Tibial artery (tissue), 4 donors: ENCODE measurements around the gene DRGX.

Experiments
- DNase-seq, 2 donors: peaks; one replicate each; pipeline ENCODE4 v3.0.0-alpha.2; 2019
- H3K27ac ChIP-seq, 2 donors: fragments of 200-600 bp; sonication (generic) in 1 of 2; 1 replicate in 1 of 2; 2 replicates in 1 of 2; pipeline ENCODE4 v1.5.1; 2018 to 2019; ENCODE audit warnings: mild to moderate bottlenecking in 1 of 2
- H3K27me3 ChIP-seq, 2 donors: fragments of 200-600 bp; sonication (generic) in 1 of 2; one replicate each; pipeline versions ENCODE4 v1.5.1 to v1.6.0; 2016 to 2019
- H3K36me3 ChIP-seq, 3 donors: fragments of 200-600 bp; sonication (generic) in 2 of 3; one replicate each; pipeline ENCODE4 v1.5.1; 2016 to 2019; ENCODE audit warnings: mild to moderate bottlenecking in 2 of 3
- H3K4me1 ChIP-seq, 4 donors: fragments of 200-600 bp; sonication (generic) in 2 of 4; 1 replicate in 3 of 4; 2 replicates in 1 of 4; pipeline ENCODE4 v1.5.1; 2016 to 2019
- H3K4me3 ChIP-seq, 2 donors: fragments of 200-600 bp; sonication (generic) in 1 of 2; 1 replicate in 1 of 2; 2 replicates in 1 of 2; pipeline ENCODE4 v1.5.1; 2018 to 2019; ENCODE audit warnings: mild to moderate bottlenecking in 2 of 2
- H3K9me3 ChIP-seq, 3 donors: fragments of 200-600 bp; sonication (generic) in 1 of 3; one replicate each; pipeline ENCODE4 v1.5.1; 2016 to 2019
- CTCF ChIP-seq, 2 experiments: fragments of 200-600 bp in 1 of 2; fragments of 450-650 bp in 1 of 2; IDR thresholded peaks; one replicate each; pipeline ENCODE4 v1.5.1; 2017 to 2019; ENCODE audit warnings: antibody characterized with exemption in 2 of 2, mild to moderate bottlenecking in 1 of 2, moderate library complexity in 1 of 2
- intact Hi-C: fragments of 100-400 bp; cut with DNase I; formaldehyde crosslinking; loops from one replicate; pipeline ENCODE4 v1.15.0; 2023; ENCODE audit warnings: low total_unique reads

The DRGX gene

DNA sequence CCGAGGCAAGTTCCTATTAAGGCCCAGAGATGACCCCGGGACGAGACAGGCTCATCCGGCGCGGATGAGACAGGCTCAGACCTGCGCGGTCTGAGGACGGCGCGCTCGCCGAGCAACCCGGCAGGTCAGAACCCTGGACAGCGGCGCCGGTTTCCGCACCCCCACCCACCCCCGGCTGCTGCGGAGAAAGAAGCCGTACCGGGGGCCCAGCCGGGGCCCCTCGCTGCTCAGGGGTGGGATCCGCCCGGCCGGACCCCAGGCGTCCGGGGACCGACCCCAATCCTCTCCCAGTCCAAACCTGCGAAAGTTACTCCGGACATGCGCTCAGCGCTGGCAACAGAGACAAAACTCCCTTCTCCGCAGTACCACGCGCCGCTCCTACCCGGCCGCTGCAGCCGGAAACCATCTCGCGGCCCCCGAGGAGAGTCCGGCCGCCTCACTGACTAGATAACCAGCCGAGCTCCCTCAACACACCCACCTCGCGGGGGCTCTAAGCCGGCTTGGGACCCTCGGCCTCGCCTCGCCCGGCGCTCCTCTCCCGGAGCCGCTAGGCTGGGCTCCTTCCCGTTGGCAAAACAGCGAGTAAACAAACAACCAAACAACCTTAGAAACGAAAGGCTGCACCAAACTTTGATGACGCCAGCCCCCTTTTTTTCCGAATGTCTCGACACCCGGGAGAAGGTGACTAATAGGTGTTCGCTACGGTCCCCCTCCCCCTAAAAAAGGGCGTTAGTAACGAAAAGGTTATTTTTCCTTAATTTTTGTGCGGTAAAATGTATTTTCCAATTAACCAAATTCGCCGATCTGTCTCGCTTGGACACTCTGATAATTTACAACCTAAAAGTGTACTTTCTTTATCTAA, 2.3 kb upstream of the DRGX start:
- H3K27me3 ChIP-seq, result peaks cover 0 to 74% of the 10 kb centered on the region in 2 donors

DNA sequence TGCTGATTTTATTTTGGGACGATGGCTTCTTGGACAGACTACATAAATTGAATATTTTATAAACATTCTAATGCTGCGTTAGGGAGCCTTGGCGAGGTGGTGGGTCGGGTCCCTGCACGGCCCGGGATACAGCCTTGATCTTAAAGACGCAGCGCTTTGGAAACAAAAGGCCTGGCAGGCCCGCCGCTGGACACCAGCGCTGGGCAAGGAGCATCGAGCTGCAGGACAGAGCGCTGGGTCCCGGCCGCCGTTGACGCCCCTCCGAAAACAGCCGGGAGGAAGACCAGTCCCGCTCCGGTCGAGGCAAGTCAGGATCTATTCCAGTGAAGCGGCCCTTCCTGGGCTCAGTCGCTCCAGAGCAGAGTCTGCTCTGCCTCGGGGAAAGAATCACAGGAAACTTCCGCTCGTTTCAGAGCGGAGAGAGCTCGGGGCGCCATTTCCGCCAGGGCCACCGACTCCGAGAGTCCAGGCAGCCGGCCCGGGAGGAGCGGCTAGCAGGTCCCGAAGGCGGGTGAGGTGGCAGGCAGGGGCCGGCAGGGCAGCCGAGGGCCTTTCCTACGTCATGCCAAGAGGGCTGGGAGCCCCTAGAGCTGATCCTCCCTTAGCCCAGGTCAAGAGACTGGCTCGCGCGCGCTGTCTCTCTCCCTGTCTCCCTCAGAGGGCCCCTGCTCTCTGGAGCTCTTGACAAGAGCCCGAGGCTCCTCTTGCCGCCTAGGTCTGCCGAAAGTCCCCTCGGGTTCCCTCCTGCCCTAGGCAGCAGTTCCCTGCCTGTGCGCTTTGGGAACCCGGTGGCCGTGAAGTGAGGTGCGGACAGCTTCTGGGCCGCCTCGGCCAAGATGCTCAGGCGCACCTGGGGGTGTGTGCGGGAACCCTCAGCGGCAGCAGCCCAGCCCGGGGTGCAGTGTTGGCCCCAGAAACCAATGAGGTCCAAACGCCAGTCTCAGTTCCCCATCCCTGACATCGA, 1.4 kb upstream of the DRGX start:
- no peak for TF ChIP-seq CTCF (IDR thresholded peaks at IDR 0.05)
- DNase-seq, result no peak
- no peaks in the 10 kb centered on the region for H3K36me3 ChIP-seq

More for the DNA sequence above, 2.3 kb upstream of the DRGX start:
- Histone ChIP-seq H3K27ac (no peak overlapping the region), H3K9me3 (no peaks in the 10 kb centered on the region), H3K36me3 (no peaks in the 10 kb centered on the region), H3K4me1 (peaks cover 0 to 29% (median 15%) of the 10 kb centered on the region in 4 donors), H3K4me3 (no peak overlapping the region)
- no peak for TF ChIP-seq CTCF (IDR thresholded peaks at IDR 0.05)
- peak in 1 of 2 donors; percentile 33 for DNase-seq
- intact Hi-C loops, result no loop called here

GRCh38 chr10:49396666-49396999, 744 bp upstream of the DRGX start:
- TF ChIP-seq CTCF (IDR thresholded peaks at IDR 0.05), result no peak
- intact Hi-C loops, result no loop called here
- Histone ChIP-seq H3K4me3 (no peak overlapping the region), H3K27me3 (peaks cover 0 to 87% of the 10 kb centered on the region in 2 donors), H3K9me3 (no peaks in the 10 kb centered on the region), H3K36me3 (no peaks in the 10 kb centered on the region), H3K4me1 (peaks cover 0 to 29% (median 15%) of the 10 kb centered on the region in 4 donors), H3K27ac (no peak overlapping the region)
- no peak for DNase-seq

More for the DNA sequence above, 1.4 kb upstream of the DRGX start:
- Histone ChIP-seq H3K4me1 (peaks cover 0 to 29% (median 15%) of the 10 kb centered on the region in 4 donors), H3K27me3 (peaks cover 0 to 80% of the 10 kb centered on the region in 2 donors), H3K27ac (no peak overlapping the region), H3K4me3 (no peak overlapping the region), H3K9me3 (no peaks in the 10 kb centered on the region)
- intact Hi-C loops, result no loop called here

- Histone ChIP-seq H3K4me1 (peaks cover 0 to 29% (median 15%) of the 10 kb centered on the region in 4 donors), H3K27ac (no peak overlapping the region), H3K27me3 (peaks cover 0 to 82% of the 10 kb centered on the region in 2 donors), H3K36me3 (no peaks in the 10 kb centered on the region), H3K9me3 (no peaks in the 10 kb centered on the region), H3K4me3 (no peak overlapping the region)
- no peak for TF ChIP-seq CTCF (IDR thresholded peaks at IDR 0.05)
- intact Hi-C loops, result no loop called here
- DNase-seq, result no peak
Measured at GRCh38 chr10:49394933-49395740, 752 bp downstream of the DRGX start.

DNA sequence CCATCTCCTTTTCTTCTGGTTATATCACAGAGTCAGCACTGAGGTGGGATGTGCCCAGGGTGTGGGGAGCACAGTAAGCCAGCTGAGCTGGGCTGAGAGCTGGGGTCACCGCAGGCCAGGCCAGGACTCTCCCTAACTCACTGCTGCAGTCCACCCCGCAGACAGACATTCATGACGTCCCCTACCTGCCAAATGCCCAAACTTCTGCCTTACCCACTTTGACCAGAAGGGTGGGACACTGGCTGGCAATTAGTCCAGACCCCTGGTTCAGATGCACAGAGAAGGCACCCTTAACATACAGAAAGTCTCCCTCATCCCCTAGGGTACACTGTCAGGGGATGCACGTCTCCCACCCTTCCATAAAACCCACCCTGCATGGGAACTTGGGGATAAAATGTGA, 2.1 kb downstream of the DRGX start:
- H3K36me3 ChIP-seq, result no peaks in the 10 kb centered on the region
- intact Hi-C loops, result no loop called here
- H3K27ac ChIP-seq, result no peak overlapping the region
- H3K4me3 ChIP-seq, result no peak overlapping the region
- no peak for TF ChIP-seq CTCF (IDR thresholded peaks at IDR 0.05)
- DNase-seq, result no peak
- H3K4me1 ChIP-seq, result peaks cover 0 to 29% (median 15%) of the 10 kb centered on the region in 4 donors
- no peaks in the 10 kb centered on the region for H3K9me3 ChIP-seq
- H3K27me3 ChIP-seq, result peaks cover 0 to 71% of the 10 kb centered on the region in 2 donors
